VCaP (cell line): ENCODE measurements around the gene LYPD5.

ENCODE experiments used
- H3K27ac ChIP-seq: fragments of 450-650 bp; 2 replicates; pipeline ENCODE4 v1.5.1; 2017
- CTCF ChIP-seq: fragments of 450-650 bp; conservative IDR thresholded peaks from 2 replicates; pipeline ENCODE4 v1.5.1; 2017; ENCODE audit warnings: mild to moderate bottlenecking, moderate library complexity

Gene LYPD5

DNA sequence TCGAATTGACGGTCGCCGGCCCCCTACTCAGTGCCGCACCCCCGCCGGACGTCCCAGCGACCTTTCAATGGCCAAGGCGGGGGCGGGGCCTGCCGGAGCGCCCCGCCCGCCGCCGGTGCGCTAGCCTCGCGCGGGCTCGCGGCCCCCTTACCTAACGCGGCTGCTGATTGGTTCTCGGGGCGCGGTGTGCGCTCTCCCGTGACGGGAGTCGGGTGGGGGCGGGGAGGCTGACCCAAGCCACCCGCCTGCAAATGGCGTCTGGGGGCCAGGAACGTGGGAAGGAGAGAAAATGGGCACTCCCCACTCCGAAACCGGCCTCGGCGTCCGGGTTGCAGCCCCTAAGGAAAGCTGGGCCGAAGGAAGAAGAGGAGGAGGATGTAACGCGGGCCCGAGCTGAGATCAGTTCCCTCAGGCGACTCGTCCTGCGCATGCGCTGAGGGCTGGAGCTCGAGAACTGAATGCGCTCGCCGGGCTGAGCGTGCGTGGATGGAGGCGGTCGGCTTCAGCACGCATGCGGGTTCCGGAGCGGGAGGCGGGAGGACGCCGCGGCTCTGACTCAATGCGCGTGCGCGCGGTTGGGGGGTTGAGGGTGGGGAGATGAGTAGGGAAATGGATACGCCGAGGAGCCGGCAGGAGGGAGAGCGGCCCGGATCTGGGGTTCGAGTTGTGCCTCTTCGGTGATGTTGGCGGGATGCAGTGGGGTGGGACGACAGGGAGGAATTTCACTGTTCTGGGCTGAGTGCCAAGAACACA lies 47.6 kb downstream of the LYPD5 start, which contains the start of gene SMG9:
SMG9 (minus strand) TSS at position 460 of the 753 bp plus-strand sequence. CDS start 4,221 bp downstream, outside the sequence.
- H3K27ac ChIP-seq = peak within 1 kb of the TSS; percentile 99
- TF ChIP-seq CTCF = no peak

DNA sequence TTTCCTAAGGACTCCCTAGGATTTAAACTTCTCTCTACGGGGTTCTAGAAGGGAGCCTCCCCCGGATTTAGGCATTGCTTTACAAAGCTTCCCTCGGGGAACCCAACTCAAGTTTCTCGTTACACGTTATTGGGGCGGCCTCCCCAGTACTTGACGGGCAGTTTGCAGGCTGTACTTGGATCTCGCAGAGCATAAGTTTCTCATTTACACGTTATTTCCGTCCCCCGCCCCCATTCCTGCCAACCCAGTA lies 48.1 kb downstream of the LYPD5 start:
- no peak for TF ChIP-seq CTCF
- H3K27ac ChIP-seq = peak overlapping the region; percentile 99

DNA sequence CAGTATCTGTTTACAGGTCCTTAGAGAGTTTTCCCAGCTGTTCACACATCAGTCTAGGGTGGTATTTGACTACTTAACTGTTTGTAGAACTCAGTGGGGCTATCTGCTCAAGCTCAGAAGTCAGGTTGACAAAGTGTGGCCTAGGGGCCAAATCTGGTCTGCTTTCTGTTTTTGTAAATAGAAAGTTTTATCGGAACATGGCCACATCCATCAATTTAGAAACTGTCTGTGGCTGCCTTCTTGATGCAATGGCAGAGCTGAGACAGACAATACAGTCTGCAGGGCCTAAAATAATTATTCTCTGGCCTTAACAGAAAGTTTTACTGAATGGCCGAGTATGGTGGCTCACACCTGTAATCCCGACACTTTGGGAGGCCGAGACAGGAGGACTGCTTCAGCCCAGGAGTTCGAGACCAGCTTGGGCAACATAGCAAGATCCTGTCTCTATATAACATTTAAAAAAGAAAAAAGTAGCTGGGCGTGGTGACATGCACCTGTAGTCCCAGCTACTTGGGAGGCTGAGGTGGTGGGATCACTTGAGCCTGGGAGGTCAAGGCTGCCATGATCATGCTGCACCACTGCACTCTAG lies 49.9 kb downstream of the LYPD5 start:
- H3K27ac ChIP-seq = peak overlapping the region; percentile 99; the same call in 1 of the 2 replicates
- no peak for TF ChIP-seq CTCF

DNA sequence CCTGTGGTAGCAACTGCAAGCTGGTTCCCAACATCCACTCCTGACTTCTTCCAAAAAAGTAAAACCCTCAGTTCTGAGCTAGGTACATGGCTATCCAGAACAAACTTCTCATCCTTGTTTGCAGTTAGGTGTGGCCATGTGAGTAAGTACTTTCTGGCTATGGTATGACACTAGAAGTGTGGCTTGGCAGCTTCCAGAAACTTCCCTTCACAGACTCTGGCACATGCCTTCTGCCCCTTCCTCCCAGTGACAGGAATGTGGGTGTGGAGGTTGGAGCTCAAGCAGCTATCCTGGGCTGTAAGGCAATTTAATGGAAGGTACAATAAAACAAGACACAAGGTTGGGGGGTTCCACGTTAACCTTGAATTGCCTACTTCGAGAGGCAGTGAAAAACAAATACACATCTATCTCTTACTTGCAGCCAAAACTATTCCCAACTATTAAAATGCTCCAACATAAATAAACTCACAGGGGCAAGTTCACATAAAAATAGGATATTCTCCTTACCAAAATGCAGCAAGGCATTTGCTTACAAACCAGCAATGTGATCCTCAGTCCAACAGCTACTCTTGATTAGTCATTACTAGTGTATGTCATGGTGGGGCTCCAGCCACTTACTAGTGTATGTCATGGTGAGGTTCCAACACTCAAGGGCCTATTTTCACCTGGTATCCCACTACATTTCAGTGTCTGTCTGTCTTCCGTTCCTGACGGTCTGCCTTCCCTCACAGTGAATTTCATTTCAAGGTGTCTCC lies 50.6 kb downstream of the LYPD5 start:
- no peak for TF ChIP-seq CTCF
- no peak overlapping the region for H3K27ac ChIP-seq

GRCh38 chr19:43749898-43750297 lies 52.3 kb downstream of the LYPD5 start:
- no peak overlapping the region for H3K27ac ChIP-seq
- TF ChIP-seq CTCF = no peak

DNA sequence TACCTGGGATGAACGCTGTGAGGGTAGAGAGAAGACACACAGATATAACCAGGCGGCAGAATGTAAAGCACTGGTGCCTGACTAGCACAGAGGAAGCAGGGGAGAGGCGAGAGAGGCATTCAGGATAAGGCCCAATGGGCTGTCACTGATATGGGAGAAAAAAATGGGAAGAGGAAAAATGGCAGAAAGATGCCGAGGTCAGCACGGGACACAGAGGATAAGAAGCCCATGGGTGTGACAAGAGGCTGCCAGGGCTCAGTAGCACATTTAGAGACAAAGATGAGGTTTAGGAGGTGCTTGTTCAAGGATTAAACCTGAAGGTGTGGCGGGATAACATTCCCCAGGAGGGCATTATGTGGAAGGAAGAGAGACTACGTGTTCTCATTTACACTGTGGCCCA lies 53.1 kb downstream of the LYPD5 start:
- TF ChIP-seq CTCF = no peak
- no peak overlapping the region for H3K27ac ChIP-seq

DNA sequence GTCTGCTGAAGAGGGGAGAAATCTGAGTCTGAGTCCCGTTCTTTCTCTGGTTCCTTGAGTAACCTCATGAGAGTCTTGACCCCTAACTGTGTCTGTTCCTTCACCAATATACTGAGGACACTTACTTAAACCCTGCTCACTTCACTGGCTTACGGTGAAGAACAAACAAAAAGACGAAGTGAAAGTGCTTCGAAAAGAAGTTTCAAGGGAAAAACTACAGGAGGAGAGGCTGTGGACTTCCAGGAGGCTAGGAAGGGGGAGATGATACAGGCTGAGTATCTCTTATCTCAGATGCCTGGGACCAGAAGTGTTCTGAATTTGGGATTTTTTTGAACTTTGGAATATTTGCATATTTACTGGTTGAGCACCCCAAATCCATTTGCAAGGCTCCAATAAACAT lies 53.6 kb downstream of the LYPD5 start:
- no peak for TF ChIP-seq CTCF
- no peak overlapping the region for H3K27ac ChIP-seq
